ENCODE data around the gene ANKRD49. TPM values are rescaled to one million over a fixed set of nuclear protein-coding genes. Genes with fewer than 3 reads are reported as not detected.

Gene ANKRD49
- total RNA-seq, 1 experiment from 2014 or later = 12.7 TPM

GRCh38 chr11:94472916-94473799 lies 20.6 kb upstream of the ANKRD49 start:
- CTCF ChIA-PET = no interaction called here

GRCh38 chr11:94477624-94478023 lies 16.2 kb upstream of the ANKRD49 start:
- no peak overlapping the region for H2AFZ ChIP-seq
- TF ChIP-seq CTCF (conservative IDR thresholded peaks at IDR 0.05) = no peak
- no peak for TF ChIP-seq EZH2 (IDR thresholded peaks at IDR 0.05; ENCODE audit: low read depth)
- BruUV-seq (replicated peaks) = no TSS peak
- peaks cover 41% of the 10 kb centered on the region for H3K36me3 ChIP-seq (ENCODE audit: low read depth)
- ChIA-PET CTCF (no interaction called here), POLR2A (ENCODE audit: unreplicated experiment) (no interaction called here)
- intact Hi-C loops (cut with micrococcal nuclease; ENCODE audit: unreplicated experiment) = no loop called here
- DNase-seq = no peak
- H3K4me3 ChIP-seq = no peak overlapping the region
- H3F3A ChIP-seq (ENCODE audit: insufficient read depth, low read depth) = no peaks in the 10 kb centered on the region; the same call in 1 of the 2 replicates
- H3K27ac ChIP-seq = no peak overlapping the region
- no peaks in the 10 kb centered on the region for H3K4me1 ChIP-seq (replicated peaks; ENCODE audit: insufficient read depth)
- H3K9me3 ChIP-seq (ENCODE audit: insufficient read depth, low read depth) = no peaks in the 10 kb centered on the region
- H3K9me2 ChIP-seq (ENCODE audit: insufficient read depth) = peaks cover 7% of the 10 kb centered on the region; the same call in 1 of the 2 replicates
- no peak overlapping the region for H3K4me2 ChIP-seq
- no peaks in the 10 kb centered on the region for H4K20me1 ChIP-seq (ENCODE audit: insufficient read depth)
- no peaks in the 10 kb centered on the region for H3K79me2 ChIP-seq (ENCODE audit: low read depth)
- H3K27me3 ChIP-seq (ENCODE audit: insufficient read depth, low read depth) = no peaks in the 10 kb centered on the region

More at GRCh38 chr11:94472916-94473799, 20.6 kb upstream of the ANKRD49 start:
- no peak overlapping the region for H3K27ac ChIP-seq
- no TSS peak for BruUV-seq (replicated peaks)
- 0 out of 2 replicates have a peak, but pooled peaks cover 4% of the 10 kb centered on the region for H4K20me1 ChIP-seq (ENCODE audit: insufficient read depth)
- H3K9me2 ChIP-seq (ENCODE audit: insufficient read depth) = no peaks in the 10 kb centered on the region
- H3F3A ChIP-seq (ENCODE audit: insufficient read depth, low read depth) = no peaks in the 10 kb centered on the region; the same call in 1 of the 2 replicates
- no peak for DNase-seq
- no peak for TF ChIP-seq EZH2 (IDR thresholded peaks at IDR 0.05; ENCODE audit: low read depth)
- no peak for TF ChIP-seq CTCF (conservative IDR thresholded peaks at IDR 0.05)
- peaks cover 26% of the 10 kb centered on the region for H3K36me3 ChIP-seq (ENCODE audit: low read depth)
- no peaks in the 10 kb centered on the region for H3K79me2 ChIP-seq (ENCODE audit: low read depth)
- H2AFZ ChIP-seq = no peak overlapping the region
- no peaks in the 10 kb centered on the region for H3K4me1 ChIP-seq (replicated peaks; ENCODE audit: insufficient read depth)
- intact Hi-C loops (cut with micrococcal nuclease; ENCODE audit: unreplicated experiment) = no loop called here
- no peak overlapping the region for H3K4me2 ChIP-seq
- no peaks in the 10 kb centered on the region for H3K9me3 ChIP-seq (ENCODE audit: insufficient read depth, low read depth)
- H3K27me3 ChIP-seq (ENCODE audit: insufficient read depth, low read depth) = no peaks in the 10 kb centered on the region
- no peak overlapping the region for H3K4me3 ChIP-seq
- POLR2A ChIA-PET (ENCODE audit: unreplicated experiment) = no interaction called here

- ChIA-PET POLR2A (ENCODE audit: unreplicated experiment) (no interaction called here), CTCF (no interaction called here)
- Histone ChIP-seq H3K27me3 (ENCODE audit: insufficient read depth, low read depth) (no peaks in the 10 kb centered on the region), H3K9me2 (ENCODE audit: insufficient read depth) (peaks cover 7% of the 10 kb centered on the region; the same call in 1 of the 2 replicates), H3K4me1 (replicated peaks; ENCODE audit: insufficient read depth) (no peaks in the 10 kb centered on the region), H3K4me2 (no peak overlapping the region), H3K36me3 (ENCODE audit: low read depth) (peaks cover 39% of the 10 kb centered on the region), H3K4me3 (no peak overlapping the region), H3K27ac (no peak overlapping the region), H2AFZ (no peak overlapping the region), H3K9me3 (ENCODE audit: insufficient read depth, low read depth) (no peaks in the 10 kb centered on the region), H3K79me2 (ENCODE audit: low read depth) (no peaks in the 10 kb centered on the region), H3F3A (ENCODE audit: insufficient read depth, low read depth) (no peaks in the 10 kb centered on the region), H4K20me1 (ENCODE audit: insufficient read depth) (no peaks in the 10 kb centered on the region)
- DNase-seq = no peak
- intact Hi-C loops (cut with micrococcal nuclease; ENCODE audit: unreplicated experiment) = no loop called here
- no peak for TF ChIP-seq CTCF (conservative IDR thresholded peaks at IDR 0.05)
- no peak for TF ChIP-seq EZH2 (IDR thresholded peaks at IDR 0.05; ENCODE audit: low read depth)
- BruUV-seq (replicated peaks) = no TSS peak
Observed at GRCh38 chr11:94481342-94481741, 12.4 kb upstream of the ANKRD49 start.

All from PC-9 (cell line).